NCI-H1105 (cell line): ENCODE results near the gene PRDM16.

ENCODE experiments used
- DNase-seq: peaks from one replicate; lab custom pipeline; 2025; lab: John Stamatoyannopoulos, UW

PRDM16 gene

DNA sequence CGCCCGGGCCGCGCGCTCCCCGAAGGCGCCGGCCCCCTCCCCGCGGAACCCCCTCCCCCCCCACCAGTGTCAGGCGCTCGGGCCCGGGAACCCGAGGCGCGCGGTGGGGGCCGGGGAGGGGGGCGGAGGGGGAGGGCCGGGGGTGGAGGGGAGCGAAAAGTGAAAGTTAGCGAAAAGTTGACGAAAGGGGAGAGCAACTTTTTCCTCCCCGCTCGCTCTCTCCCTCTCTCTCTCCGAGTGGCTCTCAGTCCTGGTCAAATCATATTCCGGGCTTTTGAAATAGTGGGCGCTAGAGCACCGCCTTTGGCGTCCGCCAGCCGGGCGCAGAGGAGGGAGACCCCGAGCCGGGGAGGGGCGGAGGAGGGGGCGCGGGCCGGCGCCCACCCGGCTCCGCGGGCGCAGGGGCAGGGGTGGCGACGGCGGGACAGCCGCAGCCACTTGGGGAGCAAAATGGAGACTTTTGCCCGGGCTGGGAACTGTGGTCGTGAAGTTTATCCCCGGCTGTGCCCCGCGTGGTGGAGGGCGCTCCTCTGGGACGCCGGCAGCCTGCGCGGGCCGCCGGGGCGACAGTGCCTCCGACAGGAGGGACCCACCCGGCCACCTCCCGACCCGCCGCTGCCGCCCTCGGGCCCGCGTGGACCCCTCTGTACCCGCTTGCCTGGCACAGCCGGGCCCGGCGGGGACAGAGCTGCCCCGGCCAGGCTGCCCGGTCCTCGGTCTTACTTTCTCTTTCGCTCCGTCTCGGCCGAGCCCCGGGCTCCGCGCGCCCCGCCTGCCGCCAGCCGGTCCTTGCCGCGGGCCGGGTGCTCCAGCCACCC is 697 bp downstream of the PRDM16 start:
- DNase-seq, result peak; percentile 28

DNA sequence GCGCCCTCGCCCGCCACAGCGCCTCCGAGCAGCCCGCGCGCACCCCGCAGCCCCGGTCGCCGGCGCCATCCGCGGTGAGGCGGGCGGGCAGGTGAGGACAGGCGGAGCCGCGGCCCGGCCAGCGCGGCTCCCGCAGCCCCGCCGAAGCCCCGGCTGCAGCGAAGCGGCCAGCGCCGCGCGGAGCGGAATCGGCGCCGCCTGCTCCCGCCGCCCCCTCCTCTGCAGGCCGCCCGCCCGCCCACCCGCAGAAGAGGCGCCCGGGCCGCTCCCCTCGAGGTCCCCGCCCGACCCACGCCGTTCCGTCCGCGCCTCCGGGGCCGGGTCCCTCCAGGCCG is 1.3 kb downstream of the PRDM16 start:
- no peak for DNase-seq

- no peak for DNase-seq
Observed at GRCh38 chr1:3070644-3071564, 1.9 kb downstream of the PRDM16 start.

- no peak for DNase-seq
Observed at GRCh38 chr1:3071565-3072390, 2.8 kb downstream of the PRDM16 start.

DNA sequence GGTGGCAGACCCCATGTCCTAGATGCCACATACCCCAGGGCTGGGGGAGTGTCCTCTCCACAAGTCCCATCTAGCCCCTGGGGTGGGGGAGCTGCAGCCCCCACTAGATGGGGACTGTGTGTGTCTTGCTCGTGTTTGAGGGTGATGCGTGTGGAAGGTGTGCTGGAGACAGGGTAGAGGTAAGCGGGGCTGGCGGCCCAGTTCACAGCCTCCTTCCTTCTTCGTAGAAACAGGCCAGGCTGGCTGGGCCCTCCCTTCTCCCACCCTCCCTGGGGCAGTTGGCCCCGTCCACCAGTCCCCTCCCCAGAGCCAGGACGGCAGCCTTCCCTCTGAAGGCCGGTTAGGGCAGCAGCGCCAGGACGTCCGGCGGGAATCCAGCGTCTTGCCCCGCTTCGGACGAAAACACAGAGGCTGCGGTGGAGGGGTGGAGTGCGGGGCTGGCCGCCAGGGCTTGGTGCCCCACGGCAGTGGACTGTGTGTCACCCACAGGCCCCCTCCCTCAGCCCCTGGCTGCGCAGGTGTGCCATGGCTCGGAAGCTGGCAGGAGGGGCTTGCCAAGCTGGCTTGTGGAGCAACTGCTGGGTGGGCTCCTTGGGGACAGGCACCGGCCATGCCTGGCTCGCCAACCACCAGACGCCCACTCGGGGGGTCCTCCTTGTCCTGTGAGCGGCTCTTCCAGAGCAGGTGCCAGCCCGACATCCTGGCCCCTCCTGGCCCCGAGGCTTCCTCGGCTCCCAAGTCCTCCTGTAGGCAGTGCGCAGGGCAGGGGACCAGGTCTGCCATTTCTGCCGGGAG is 3.6 kb downstream of the PRDM16 start:
- DNase-seq, result no peak

GRCh38 chr1:3073186-3073488 is 4.1 kb downstream of the PRDM16 start:
- no peak for DNase-seq

DNA sequence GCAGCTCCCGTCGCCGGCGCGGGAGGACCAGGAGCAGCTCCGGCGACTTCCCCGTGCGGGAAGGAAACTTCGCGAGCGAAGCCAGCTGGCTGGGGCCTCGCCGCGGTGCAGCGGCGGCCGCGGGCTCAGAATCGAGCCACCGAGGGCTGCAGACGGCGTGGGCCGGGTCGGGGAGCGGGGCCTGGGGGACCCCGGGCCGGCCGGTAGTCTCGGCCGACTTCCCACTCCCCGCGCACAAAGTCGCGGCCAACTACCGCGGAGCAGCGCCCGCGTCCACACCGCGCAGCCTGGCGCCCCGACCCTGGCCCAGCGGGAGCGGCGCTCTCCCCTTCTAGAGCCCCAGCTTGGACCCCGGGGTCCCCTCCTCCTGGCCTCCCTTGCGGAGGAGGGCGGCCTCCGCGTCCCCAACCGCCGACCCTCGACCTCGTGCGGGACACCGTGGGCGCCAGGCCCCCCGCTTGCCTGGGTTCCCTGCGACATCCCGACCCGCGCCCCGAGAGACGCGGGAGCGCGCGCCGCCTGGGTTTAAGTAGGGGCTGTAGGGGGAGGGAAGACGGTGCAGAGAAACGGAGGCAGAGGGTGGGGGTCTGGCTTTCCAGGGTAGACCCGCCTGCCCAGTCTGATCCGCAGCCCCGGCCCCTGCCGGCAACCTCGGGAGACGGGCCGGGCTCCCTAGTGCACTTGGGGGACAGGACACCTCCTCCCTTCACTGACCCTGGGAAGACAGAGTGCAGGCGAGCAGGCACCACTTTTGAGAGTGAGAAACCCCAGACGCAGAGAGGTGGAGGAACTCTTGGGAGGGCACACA is 4.7 kb downstream of the PRDM16 start:
- DNase-seq, result no peak

- DNase-seq, result no peak
Observed at GRCh38 chr1:3074297-3074741, 5.3 kb downstream of the PRDM16 start.

DNA sequence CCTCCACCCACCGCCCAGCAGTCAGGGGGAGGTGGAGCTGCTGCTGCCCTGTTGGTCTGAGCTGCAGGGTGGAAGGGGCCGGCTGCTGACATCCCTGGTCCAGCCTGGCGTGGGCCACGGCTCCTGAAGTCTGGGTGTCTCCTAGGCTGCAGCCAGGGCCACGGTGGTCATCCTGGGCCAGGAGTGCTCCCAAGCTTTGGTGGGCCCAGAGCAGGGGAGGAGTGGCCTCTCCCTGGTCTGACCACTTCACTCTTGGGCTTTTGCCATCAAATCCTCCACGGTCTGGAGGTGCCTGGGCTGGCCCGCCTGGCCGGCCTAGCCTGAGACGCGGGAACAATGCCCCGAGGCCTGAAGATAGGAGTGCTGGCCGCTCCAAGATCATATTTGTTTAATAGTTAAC is 5.8 kb downstream of the PRDM16 start:
- no peak for DNase-seq

- DNase-seq, result no peak
Observed at GRCh38 chr1:3075666-3076362, 6.8 kb downstream of the PRDM16 start.

DNA sequence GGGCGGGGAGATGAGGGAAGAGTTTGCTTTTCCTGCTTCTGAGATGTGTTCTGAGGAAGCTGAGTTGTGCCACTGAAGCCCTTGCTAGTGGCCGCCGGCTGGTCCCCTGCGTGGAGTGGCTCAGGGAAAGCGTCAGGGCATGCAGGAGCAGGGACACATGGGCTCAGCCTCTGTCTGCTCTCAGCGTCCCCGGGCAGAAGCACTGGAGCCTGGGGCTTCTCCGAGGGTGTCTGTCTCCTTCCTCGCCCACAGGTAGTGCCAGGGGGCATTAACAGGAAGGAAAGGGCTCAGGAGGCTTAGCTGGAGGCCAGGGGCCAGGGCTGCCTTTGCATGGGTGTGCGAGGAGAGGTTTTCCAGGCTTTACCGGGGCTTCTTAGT is 7.3 kb downstream of the PRDM16 start:
- no peak for DNase-seq

DNA sequence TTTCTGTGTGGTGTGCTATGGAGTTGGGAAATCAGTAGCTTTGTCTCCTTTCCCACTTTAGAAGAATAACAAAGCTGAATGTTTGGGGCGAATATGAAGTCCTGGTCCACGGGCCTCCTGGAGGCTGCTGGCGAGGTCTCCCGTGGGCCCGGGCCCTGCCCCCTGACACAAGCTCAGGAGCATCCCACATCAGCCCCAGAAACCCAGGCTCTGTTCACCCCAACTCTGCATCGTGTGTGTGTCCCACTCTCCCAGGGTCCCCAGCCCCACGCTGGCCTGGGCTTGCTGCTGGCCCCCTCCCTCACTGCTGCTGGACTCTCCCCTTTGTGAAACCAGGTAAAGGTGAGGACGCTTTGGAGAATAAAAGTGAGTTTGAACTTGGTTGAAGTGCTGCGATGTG is 8.1 kb downstream of the PRDM16 start:
- DNase-seq, result no peak

DNA sequence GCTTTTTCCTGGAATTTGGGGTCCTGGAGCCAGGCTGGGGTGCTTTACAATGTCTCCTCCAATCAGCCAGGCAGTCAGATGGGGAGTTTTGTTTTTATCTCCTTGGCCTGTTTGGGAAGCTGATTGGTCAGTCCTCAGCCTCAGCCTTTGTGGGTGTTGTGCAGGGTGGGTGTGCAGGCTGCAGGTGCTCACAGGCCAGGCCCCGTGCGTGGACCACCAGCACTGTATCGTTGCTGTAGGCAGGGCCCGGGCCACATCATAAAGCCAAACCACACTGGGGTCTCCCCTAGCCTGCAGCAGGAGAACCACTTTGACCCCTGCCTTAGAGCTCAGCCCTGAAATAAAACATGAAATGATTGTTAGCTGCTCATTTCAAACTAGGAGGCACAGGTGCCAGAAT is 8.6 kb downstream of the PRDM16 start:
- no peak for DNase-seq

- no peak for DNase-seq
Observed at GRCh38 chr1:3078430-3078861, 9.4 kb downstream of the PRDM16 start.

DNA sequence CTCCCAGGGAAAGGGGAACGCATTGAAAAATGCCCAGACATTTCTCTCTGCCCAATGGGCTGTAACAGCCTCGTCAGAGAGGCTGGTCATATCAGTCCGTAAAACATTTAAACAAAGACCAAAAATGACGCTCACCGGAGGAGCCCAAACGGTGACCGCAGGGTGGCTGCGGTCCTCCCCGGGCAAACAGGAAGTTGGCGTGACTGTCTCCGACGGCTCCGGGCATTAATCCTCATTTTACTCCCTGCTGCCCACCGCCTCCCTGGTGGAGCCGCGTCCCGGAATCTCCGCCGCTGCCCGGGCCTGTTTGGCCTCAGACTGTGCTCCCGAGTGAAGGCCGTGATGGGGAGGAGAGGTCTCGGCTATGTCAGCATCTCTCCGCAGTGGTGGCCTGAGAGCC is 9.9 kb downstream of the PRDM16 start:
- no peak for DNase-seq

GRCh38 chr1:3079381-3080052 is 10.5 kb downstream of the PRDM16 start:
- no peak for DNase-seq

GRCh38 chr1:3080053-3080955 is 11.3 kb downstream of the PRDM16 start:
- DNase-seq, result no peak

GRCh38 chr1:3081171-3081683 is 12.2 kb downstream of the PRDM16 start:
- DNase-seq, result no peak
